Measurements from ENCODE around the gene CHRNB1. TPM values are rescaled to one million over a fixed set of nuclear protein-coding genes. Genes with fewer than 3 reads are reported as not detected.

The CHRNB1 gene
- total RNA-seq, 1 experiment from 2014 or later, result 36.9 TPM

DNA sequence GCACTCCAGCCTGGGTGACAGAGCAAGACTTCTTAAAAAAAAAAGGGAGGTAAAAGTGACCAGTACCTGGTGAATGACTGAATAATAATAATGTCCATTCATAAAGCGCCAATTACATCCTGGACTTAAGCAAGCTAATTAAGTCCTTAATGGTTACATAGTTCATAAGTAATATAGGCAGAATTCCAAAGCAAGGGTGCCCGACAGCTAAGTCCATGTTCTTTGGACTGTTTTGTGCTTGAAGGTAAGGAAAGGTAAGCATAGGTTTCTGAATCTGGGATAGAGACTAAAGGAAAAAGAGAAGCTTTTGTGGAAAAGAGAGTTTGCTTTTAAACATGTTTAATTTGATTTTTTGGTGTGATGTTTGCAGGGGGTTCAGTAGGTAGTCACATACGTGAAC lies 49.1 kb downstream of the CHRNB1 start:
- Histone ChIP-seq H3K9me3 (replicated peaks) (no peaks in the 10 kb centered on the region), H3K27ac (no peak overlapping the region), H3K27me3 (no peaks in the 10 kb centered on the region), H3K4me1 (no peaks in the 10 kb centered on the region), H3K36me3 (peaks cover 26% of the 10 kb centered on the region), H3K4me3 (no peak overlapping the region)
- no peak for DNase-seq

GRCh38 chr17:7495906-7496434 lies 51.1 kb downstream of the CHRNB1 start:
- no peaks in the 10 kb centered on the region for H3K4me1 ChIP-seq
- DNase-seq, result no peak
- no peak overlapping the region for H3K27ac ChIP-seq
- H3K9me3 ChIP-seq (replicated peaks), result no peaks in the 10 kb centered on the region
- H3K4me3 ChIP-seq, result no peak overlapping the region
- no peaks in the 10 kb centered on the region for H3K27me3 ChIP-seq
- peaks cover 38% of the 10 kb centered on the region for H3K36me3 ChIP-seq

DNA sequence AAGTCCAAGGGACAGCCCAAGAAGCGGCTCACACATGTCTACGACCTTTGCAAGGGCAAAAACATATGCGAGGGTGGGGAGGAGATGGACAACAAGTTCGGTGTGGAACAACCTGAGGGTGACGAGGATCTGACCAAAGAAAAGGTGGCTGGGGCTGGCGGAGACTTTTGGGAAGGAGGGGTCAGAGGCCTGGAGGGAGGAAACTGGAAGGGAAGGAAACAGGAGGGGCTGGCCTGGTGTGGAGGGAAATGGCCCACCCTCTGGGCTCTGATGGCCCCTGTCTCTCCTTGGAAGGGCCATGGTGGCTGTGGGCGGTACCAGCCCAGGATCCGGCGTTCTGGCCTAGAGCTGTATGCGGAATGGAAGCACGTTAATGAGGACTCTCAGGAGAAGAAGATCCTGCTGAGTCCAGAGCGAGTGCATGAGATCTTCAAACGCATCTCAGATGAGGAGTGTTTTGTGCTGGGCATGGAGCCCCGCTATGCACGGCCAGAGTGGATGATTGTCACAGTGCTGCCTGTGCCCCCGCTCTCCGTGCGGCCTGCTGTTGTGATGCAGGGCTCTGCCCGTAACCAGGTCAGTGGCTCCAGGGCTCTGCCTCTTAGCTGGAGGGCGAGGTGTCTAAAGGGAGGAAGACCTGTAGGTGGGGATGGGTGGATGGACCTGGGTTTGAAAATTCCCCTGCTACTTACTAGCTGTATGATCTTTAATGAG lies 51.8 kb downstream of the CHRNB1 start:
- Histone ChIP-seq H3K27me3 (no peaks in the 10 kb centered on the region), H3K27ac (no peak overlapping the region), H3K4me3 (no peak overlapping the region), H3K36me3 (peaks cover 44% of the 10 kb centered on the region), H3K9me3 (replicated peaks) (no peaks in the 10 kb centered on the region), H3K4me1 (no peaks in the 10 kb centered on the region)
- DNase-seq, result no peak

- Histone ChIP-seq H3K36me3 (peaks cover 46% of the 10 kb centered on the region), H3K4me1 (no peaks in the 10 kb centered on the region), H3K4me3 (no peak overlapping the region), H3K27me3 (no peaks in the 10 kb centered on the region), H3K9me3 (replicated peaks) (no peaks in the 10 kb centered on the region), H3K27ac (no peak overlapping the region)
- DNase-seq, result no peak
These were observed 52.4 kb downstream of the CHRNB1 start for GRCh38 chr17:7497228-7497627.

- peaks cover 50% of the 10 kb centered on the region for H3K36me3 ChIP-seq
- no peaks in the 10 kb centered on the region for H3K4me1 ChIP-seq
- no peak overlapping the region for H3K4me3 ChIP-seq
- H3K27me3 ChIP-seq, result no peaks in the 10 kb centered on the region
- H3K9me3 ChIP-seq (replicated peaks), result no peaks in the 10 kb centered on the region
- no peak for DNase-seq
- no peak overlapping the region for H3K27ac ChIP-seq
These were observed 52.8 kb downstream of the CHRNB1 start for GRCh38 chr17:7497636-7498035.

GRCh38 chr17:7499161-7499560 lies 54.3 kb downstream of the CHRNB1 start:
- no peaks in the 10 kb centered on the region for H3K9me3 ChIP-seq (replicated peaks)
- no peak overlapping the region for H3K4me3 ChIP-seq
- H3K27me3 ChIP-seq, result no peaks in the 10 kb centered on the region
- peaks cover 62% of the 10 kb centered on the region for H3K36me3 ChIP-seq
- H3K4me1 ChIP-seq, result no peaks in the 10 kb centered on the region
- no peak for DNase-seq
- H3K27ac ChIP-seq, result no peak overlapping the region

DNA sequence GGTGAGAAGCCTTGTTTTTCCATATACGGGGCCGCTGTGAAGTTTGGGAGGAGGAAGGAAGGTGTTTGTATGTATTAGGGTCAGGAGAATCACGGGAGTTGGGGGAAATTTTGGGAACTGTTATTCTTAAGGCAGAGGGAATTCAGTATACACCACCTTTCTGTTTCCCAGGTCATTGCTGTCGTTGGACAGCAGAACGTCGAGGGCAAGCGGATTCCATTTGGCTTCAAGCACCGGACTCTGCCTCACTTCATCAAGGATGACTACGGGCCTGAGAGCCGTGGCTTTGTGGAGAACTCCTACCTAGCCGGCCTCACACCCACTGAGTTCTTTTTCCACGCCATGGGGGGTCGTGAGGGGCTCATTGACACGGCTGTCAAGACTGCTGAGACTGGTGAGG lies 56.9 kb downstream of the CHRNB1 start:
- no peak overlapping the region for H3K27ac ChIP-seq
- DNase-seq, result no peak
- H3K36me3 ChIP-seq, result peaks cover 72% of the 10 kb centered on the region
- H3K9me3 ChIP-seq (replicated peaks), result no peaks in the 10 kb centered on the region
- no peaks in the 10 kb centered on the region for H3K4me1 ChIP-seq
- H3K4me3 ChIP-seq, result no peak overlapping the region
- H3K27me3 ChIP-seq, result no peaks in the 10 kb centered on the region

DNA sequence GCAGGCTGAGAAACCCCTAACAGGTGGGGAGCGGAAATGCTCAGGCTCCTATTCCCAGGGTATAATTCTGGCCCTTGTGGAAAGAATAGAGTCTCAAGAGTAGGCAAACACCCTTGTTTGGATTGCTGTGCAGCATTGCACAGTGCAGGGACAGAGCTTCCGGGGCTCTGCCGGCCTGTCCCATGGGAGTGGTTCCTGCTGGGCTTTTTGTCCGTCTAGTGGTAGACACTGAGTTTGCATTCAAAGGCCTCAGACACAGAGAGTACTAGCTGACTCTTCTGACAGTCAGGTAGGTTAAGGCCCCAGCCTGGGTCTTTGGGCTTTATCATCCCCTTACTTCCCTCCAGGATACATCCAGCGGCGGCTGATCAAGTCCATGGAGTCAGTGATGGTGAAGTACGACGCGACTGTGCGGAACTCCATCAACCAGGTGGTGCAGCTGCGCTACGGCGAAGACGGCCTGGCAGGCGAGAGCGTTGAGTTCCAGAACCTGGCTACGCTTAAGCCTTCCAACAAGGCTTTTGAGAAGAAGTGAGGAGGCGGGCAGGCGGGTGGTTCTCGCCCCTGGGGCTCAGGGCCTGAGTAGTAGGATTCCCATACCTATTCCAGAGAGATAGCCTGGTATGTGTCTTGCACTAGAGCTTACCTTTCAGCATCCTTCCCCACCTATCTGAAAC lies 57.4 kb downstream of the CHRNB1 start:
- peaks cover 72% of the 10 kb centered on the region for H3K36me3 ChIP-seq

GRCh38 chr17:7502987-7503386 lies 58.1 kb downstream of the CHRNB1 start:
- Histone ChIP-seq H3K27me3 (no peaks in the 10 kb centered on the region), H3K9me3 (replicated peaks) (no peaks in the 10 kb centered on the region), H3K36me3 (peaks cover 78% of the 10 kb centered on the region), H3K4me1 (no peaks in the 10 kb centered on the region), H3K27ac (no peak overlapping the region), H3K4me3 (no peak overlapping the region)
- DNase-seq, result no peak

More for the DNA sequence above, 57.4 kb downstream of the CHRNB1 start:
- Histone ChIP-seq H3K27ac (no peak overlapping the region), H3K4me3 (no peak overlapping the region), H3K27me3 (no peaks in the 10 kb centered on the region), H3K9me3 (replicated peaks) (no peaks in the 10 kb centered on the region), H3K4me1 (no peaks in the 10 kb centered on the region)
- DNase-seq, result no peak

DNA sequence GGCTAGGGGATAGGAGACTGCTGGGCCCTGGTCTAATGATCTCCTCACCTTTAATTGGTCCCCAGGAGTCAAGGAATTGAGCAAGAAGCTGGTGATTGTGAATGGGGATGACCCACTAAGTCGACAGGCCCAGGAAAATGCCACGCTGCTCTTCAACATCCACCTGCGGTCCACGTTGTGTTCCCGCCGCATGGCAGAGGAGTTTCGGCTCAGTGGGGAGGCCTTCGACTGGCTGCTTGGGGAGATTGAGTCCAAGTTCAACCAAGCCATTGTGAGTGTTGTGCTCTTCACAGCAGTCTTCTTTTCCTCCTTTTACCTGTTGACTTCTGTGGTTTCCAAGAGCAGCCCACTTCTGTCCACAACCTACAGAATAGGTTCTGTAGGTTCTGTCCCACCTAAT lies 58.7 kb downstream of the CHRNB1 start:
- no peak for DNase-seq
- H3K4me3 ChIP-seq, result no peak overlapping the region
- no peaks in the 10 kb centered on the region for H3K9me3 ChIP-seq (replicated peaks)
- H3K27me3 ChIP-seq, result no peaks in the 10 kb centered on the region
- H3K4me1 ChIP-seq, result no peaks in the 10 kb centered on the region
- H3K36me3 ChIP-seq, result peaks cover 78% of the 10 kb centered on the region
- H3K27ac ChIP-seq, result no peak overlapping the region

Other genes with a start within 250 kb of the CHRNB1 start
- gene DLG4, start 225.2 kb upstream of the CHRNB1 start, total RNA-seq (2014; rRNA removed; shearing (Covaris generic)), result 1.9 and 3.9 TPM in 2 replicates
- gene ACADVL, start 225.1 kb upstream of the CHRNB1 start, total RNA-seq (2014; rRNA removed; shearing (Covaris generic)), result 44.6 and 64.2 TPM in 2 replicates
- gene DVL2, start 210.5 kb upstream of the CHRNB1 start, total RNA-seq (2014; rRNA removed; shearing (Covaris generic)), result 33.4 and 39.0 TPM in 2 replicates
- gene PHF23, start 205.6 kb upstream of the CHRNB1 start, total RNA-seq (2014; rRNA removed; shearing (Covaris generic)), result 28.7 and 30.9 TPM in 2 replicates
- 139 and 141 TPM in 2 replicates for gene GABARAP, start 202.6 kb upstream of the CHRNB1 start, total RNA-seq (2014; rRNA removed; shearing (Covaris generic))
- gene CTDNEP1, start 193.3 kb upstream of the CHRNB1 start, total RNA-seq (2014; rRNA removed; shearing (Covaris generic)), result 36.1 and 36.9 TPM in 2 replicates
- 39.6 and 43.8 TPM in 2 replicates for gene ELP5, start 192.8 kb upstream of the CHRNB1 start, total RNA-seq (2014; rRNA removed; shearing (Covaris generic))
- gene CLDN7, start 182.6 kb upstream of the CHRNB1 start, total RNA-seq (2014; rRNA removed; shearing (Covaris generic)), result 0.25 and 0.34 TPM in 2 replicates
- 1.3 and 1.5 TPM in 2 replicates for gene SLC2A4, start 163.3 kb upstream of the CHRNB1 start, total RNA-seq (2014; rRNA removed; shearing (Covaris generic))
- not detected in 2 replicates for gene YBX2, start 150.4 kb upstream of the CHRNB1 start, total RNA-seq (2014; rRNA removed; shearing (Covaris generic))
- gene EIF5A, start 137.4 kb upstream of the CHRNB1 start, total RNA-seq (2014; rRNA removed; shearing (Covaris generic)), result 339 and 372 TPM in 2 replicates
- gene GPS2, start 129.7 kb upstream of the CHRNB1 start, total RNA-seq (2014; rRNA removed; shearing (Covaris generic)), result 32.2 and 39.7 TPM in 2 replicates
- gene NEURL4, start 115.7 kb upstream of the CHRNB1 start, total RNA-seq (2014; rRNA removed; shearing (Covaris generic)), result 18.7 and 19.7 TPM in 2 replicates
- 0.20 and 0.67 TPM in 2 replicates for gene ACAP1, start 108.5 kb upstream of the CHRNB1 start, total RNA-seq (2014; rRNA removed; shearing (Covaris generic))
- 1.7 and 2.6 TPM in 2 replicates for gene KCTD11, start 92.9 kb upstream of the CHRNB1 start, total RNA-seq (2014; rRNA removed; shearing (Covaris generic))
- not detected in 2 replicates for gene TMEM95, start 89.9 kb upstream of the CHRNB1 start, total RNA-seq (2014; rRNA removed; shearing (Covaris generic))
- gene TNK1, start 64.0 kb upstream of the CHRNB1 start, total RNA-seq (2014; rRNA removed; shearing (Covaris generic)), result not detected in 2 replicates
- 5.9 and 6.7 TPM in 2 replicates for gene PLSCR3, start 50.5 kb upstream of the CHRNB1 start, total RNA-seq (2014; rRNA removed; shearing (Covaris generic))
- 62.4 and 71.8 TPM in 2 replicates for gene TMEM256, start 41.0 kb upstream of the CHRNB1 start, total RNA-seq (2014; rRNA removed; shearing (Covaris generic))
- gene NLGN2, start 37.2 kb upstream of the CHRNB1 start, total RNA-seq (2014; rRNA removed; shearing (Covaris generic)), result 5.0 and 6.8 TPM in 2 replicates
- gene SPEM1, start 24.7 kb upstream of the CHRNB1 start, total RNA-seq (2014; rRNA removed; shearing (Covaris generic)), result not detected in 2 replicates
- gene SPEM2, start 19.4 kb upstream of the CHRNB1 start, total RNA-seq (2014; rRNA removed; shearing (Covaris generic)), result not detected in 2 replicates
- gene SPEM3, start 16.2 kb upstream of the CHRNB1 start, total RNA-seq (2014; rRNA removed; shearing (Covaris generic)), result not detected in 2 replicates
- 0.10 and 0.53 TPM in 2 replicates for gene TMEM102, start 9.6 kb upstream of the CHRNB1 start, total RNA-seq (2014; rRNA removed; shearing (Covaris generic))
- 4.0 and 5.0 TPM in 2 replicates for gene FGF11, start 5.5 kb upstream of the CHRNB1 start, total RNA-seq (2014; rRNA removed; shearing (Covaris generic))
- gene ZBTB4, start 34.6 kb downstream of the CHRNB1 start, total RNA-seq (2014; rRNA removed; shearing (Covaris generic)), result 4.7 and 5.3 TPM in 2 replicates
- not detected in 2 replicates for gene SLC35G6, start 36.4 kb downstream of the CHRNB1 start, total RNA-seq (2014; rRNA removed; shearing (Covaris generic))
- gene POLR2A, start 39.3 kb downstream of the CHRNB1 start, total RNA-seq (2014; rRNA removed; shearing (Covaris generic)), result 27.7 and 32.0 TPM in 2 replicates
- not detected in 2 replicates for gene TNFSF12, start 104.0 kb downstream of the CHRNB1 start, total RNA-seq (2014; rRNA removed; shearing (Covaris generic))
- gene TNFSF13, start 113.7 kb downstream of the CHRNB1 start, total RNA-seq (2014; rRNA removed; shearing (Covaris generic)), result 0.40 and 0.41 TPM in 2 replicates
- 63.8 and 73.6 TPM in 2 replicates for gene SENP3, start 116.9 kb downstream of the CHRNB1 start, total RNA-seq (2014; rRNA removed; shearing (Covaris generic))
- 0.18 TPM in 1 of 2 replicates, not detected in the other for gene CD68, start 134.6 kb downstream of the CHRNB1 start, total RNA-seq (2014; rRNA removed; shearing (Covaris generic))
- 44.1 and 49.9 TPM in 2 replicates for gene MPDU1, start 138.8 kb downstream of the CHRNB1 start, total RNA-seq (2014; rRNA removed; shearing (Covaris generic))
- gene SOX15, start 145.0 kb downstream of the CHRNB1 start, total RNA-seq (2014; rRNA removed; shearing (Covaris generic)), result 0.10 and 0.30 TPM in 2 replicates
- gene FXR2, start 169.8 kb downstream of the CHRNB1 start, total RNA-seq (2014; rRNA removed; shearing (Covaris generic)), result 30.2 and 30.6 TPM in 2 replicates
- gene SAT2, start 182.8 kb downstream of the CHRNB1 start, total RNA-seq (2014; rRNA removed; shearing (Covaris generic)), result 17.3 and 17.6 TPM in 2 replicates
- 0.14 and 0.38 TPM in 2 replicates for gene SHBG, start 185.1 kb downstream of the CHRNB1 start, total RNA-seq (2014; rRNA removed; shearing (Covaris generic))
- gene ATP1B2, start 205.9 kb downstream of the CHRNB1 start, total RNA-seq (2014; rRNA removed; shearing (Covaris generic)), result 0.04 and 0.10 TPM in 2 replicates
- gene TP53, start 242.4 kb downstream of the CHRNB1 start, total RNA-seq (2014; rRNA removed; shearing (Covaris generic)), result 37.8 and 39.5 TPM in 2 replicates
- gene WRAP53, start 243.4 kb downstream of the CHRNB1 start, total RNA-seq (2014; rRNA removed; shearing (Covaris generic)), result 14.9 and 15.6 TPM in 2 replicates